Breast epithelium (tissue), 3 donors: Measurements from ENCODE around the gene SOX1.

ENCODE experiments used
- CTCF ChIP-seq, 3 donors: fragments of 450-650 bp; IDR thresholded peaks; one replicate each; pipeline ENCODE4 v1.5.1; 2016 to 2017; ENCODE audit warnings: antibody characterized with exemption in 3 of 3, mild to moderate bottlenecking in 3 of 3, moderate library complexity in 3 of 3
- POLR2A ChIP-seq: fragments of 450-650 bp; IDR thresholded peaks from one replicate; pipeline ENCODE4 v1.6.1; 2016; ENCODE audit warnings: antibody characterized with exemption, mild to moderate bottlenecking, moderate library complexity

DNA sequence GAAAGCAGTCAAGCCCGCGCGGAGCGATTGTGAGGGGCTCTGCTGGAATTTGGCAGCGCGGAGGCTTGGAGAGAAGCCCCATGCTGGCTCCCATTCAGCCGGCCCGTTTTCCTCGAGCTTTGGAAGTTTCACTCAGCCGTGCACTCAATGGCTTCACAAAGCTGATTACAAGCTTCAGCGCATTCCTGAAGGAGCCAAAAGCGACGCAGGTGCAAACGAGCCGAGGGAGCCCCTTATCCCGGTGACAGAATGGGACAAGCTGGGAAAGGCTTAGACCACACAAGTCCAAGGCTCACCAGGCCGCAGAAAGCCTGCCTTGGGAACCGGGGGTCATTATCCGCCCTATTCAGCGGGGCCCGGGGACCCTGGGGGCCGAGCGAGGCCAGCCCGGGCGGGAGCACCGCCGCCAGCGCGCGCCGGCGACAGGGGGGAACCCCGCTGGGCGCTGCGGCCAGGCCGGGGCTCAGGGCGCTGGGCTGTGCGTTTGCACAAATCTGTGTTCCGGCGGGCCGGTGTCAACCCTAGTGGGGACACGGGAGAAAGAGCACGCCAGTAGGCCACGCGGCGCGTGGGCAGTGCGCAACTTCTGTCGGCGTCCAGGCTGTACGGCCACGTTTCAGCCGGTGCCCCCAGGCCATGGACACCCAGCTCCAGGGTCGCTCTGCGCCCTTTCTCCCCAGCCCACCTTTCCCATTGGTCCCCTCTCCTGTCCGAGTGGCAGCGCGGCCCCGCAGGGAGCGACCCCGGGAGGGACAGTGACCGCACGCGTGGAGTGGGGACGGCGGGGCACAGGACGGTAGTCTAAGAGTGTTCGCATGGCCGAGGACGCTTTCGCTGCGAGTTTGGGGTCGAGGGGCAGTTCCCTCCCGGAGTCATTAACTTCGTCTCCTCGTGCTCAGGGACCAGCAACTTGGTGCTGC lies 37.3 kb downstream of the SOX1 start:
- no peak for TF ChIP-seq CTCF (IDR thresholded peaks at IDR 0.05)
- no peak for TF ChIP-seq POLR2A
